Spleen (tissue), 7 donors: ENCODE measurements around the gene VAV2.

ENCODE experiments used
- CTCF ChIP-seq, 11 experiments: fragments of 200-600 bp in 7 of 11; fragments of 450-650 bp in 4 of 11; sonication (generic) in 4 of 11; IDR thresholded peaks in 8 of 11; conservative IDR thresholded peaks in 3 of 11; 1 replicate in 7 of 11; 2 replicates in 4 of 11; pipeline versions ENCODE4 v1.4.0 to v1.8.0; 2016 to 2021; ENCODE audit warnings: antibody characterized with exemption in 11 of 11, inconsistent platforms in 4 of 11, mild to moderate bottlenecking in 1 of 11
- POLR2A ChIP-seq, 3 donors: fragments of 450-650 bp; IDR thresholded peaks; one replicate each; pipeline ENCODE4 v1.5.1; 2017; ENCODE audit warnings: antibody characterized with exemption in 3 of 3, mild to moderate bottlenecking in 1 of 3
- POLR2AphosphoS5 ChIP-seq, 3 donors: sonication (generic); formaldehyde crosslinking; IDR thresholded peaks; one replicate each; pipeline ENCODE4 v1.5.1; 2017; ENCODE audit warnings: antibody characterized with exemption in 3 of 3
- donor health status: DM: no; HTN: no; CAD: no; lungs with moderate emphysema.
- donor health status: DM: no; HTN: no; CAD: no.
- donor health status: DM: no; HTN: no; CAD: no.

- TF ChIP-seq POLR2A (IDR thresholded peaks at IDR 0.05) (no peak), CTCF (IDR thresholded peaks at IDR 0.05 in 8 of 11, conservative IDR thresholded peaks at IDR 0.05 in 3 of 11) (no peak), POLR2AphosphoS5 (IDR thresholded peaks at IDR 0.05) (no peak)
Measured at GRCh38 chr9:133793471-133793870, 198.7 kb downstream of the VAV2 start.
